SK-N-MC (cell line): ENCODE measurements around the gene TXNDC16.

Experiments
- EZH2 ChIP-seq: fragments of 200-600 bp; sonication (generic); IDR thresholded peaks from one replicate; pipeline ENCODE4 v1.6.1; 2017; ENCODE audit warnings: antibody characterized with exemption
- POLR2AphosphoS5 ChIP-seq: IDR thresholded peaks from 2 replicates; pipeline ENCODE4 v1.6.1; 2012; ENCODE audit warnings: mild to moderate bottlenecking, low read depth, low read length, borderline replicate concordance

DNA sequence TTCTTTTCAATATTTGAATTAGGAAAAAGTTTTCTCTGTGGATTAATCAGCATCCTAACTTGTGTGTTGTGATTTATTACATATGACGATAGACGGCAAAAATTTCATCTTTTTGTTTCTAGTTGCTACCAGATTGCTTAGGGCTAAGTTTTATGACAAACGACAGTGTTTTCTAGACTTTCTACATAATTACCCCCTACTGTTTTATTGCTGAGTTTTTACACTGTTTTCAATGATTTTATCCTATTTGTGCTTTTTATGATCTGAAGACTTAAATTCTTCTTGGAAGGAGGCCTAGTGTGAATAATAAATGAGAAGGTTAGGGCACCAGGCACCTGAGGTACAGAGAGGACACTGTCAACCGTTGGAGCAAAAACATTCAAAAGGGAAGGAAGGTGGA, 88.1 kb downstream of the TXNDC16 start:
- TF ChIP-seq EZH2 (no peak), POLR2AphosphoS5 (no peak)
